IMR-90 (cell line): ENCODE measurements around the gene TSPYL1. TPM values are rescaled to one million over a fixed set of nuclear protein-coding genes. Genes with fewer than 3 reads are reported as not detected.

Source experiments
- ATAC-seq: fragments of 200-7000 bp; cut with Tn5 transposase; 2 replicates; pipeline ENCODE4 v1.9.1; 2020; ENCODE audit warnings: low read depth, mild to moderate bottlenecking, moderate library complexity
- BruUV-seq: library from RNA; stranded (reverse); fragments of 400-500 nt; replicated peaks from 2 replicates; lab custom pipeline; 2021; lab: Mats Ljungman, UMichigan
- CTCF ChIA-PET: fragments of 300-600 bp; formaldehyde crosslinking; extraction: SDS; loops from one replicate; lab custom pipeline; 2021; ENCODE audit warnings: antibody characterized with exemption; lab: Yijun Ruan, JAX
- POLR2A ChIA-PET: fragments of 300-600 bp; sonication (Branson Sonifier 250); formaldehyde crosslinking; loops from one replicate; lab custom pipeline; 2022; ENCODE audit warnings: antibody characterized with exemption; ENCODE audit not compliant: unreplicated experiment; lab: Charles Lee
- DNase-seq: peaks from one replicate; pipeline ENCODE4 v3.0.0; 2013
- H2AFZ ChIP-seq: replicated peaks from 2 replicates; pipeline ENCODE3; 2013; ENCODE audit warnings: low read length, mild to moderate bottlenecking; ENCODE audit not compliant: poor library complexity
- H2AK5ac ChIP-seq: 2 replicates; pipeline ENCODE4 v1.6.1; 2013; ENCODE audit warnings: low read depth, low read length, inconsistent platforms
- H2AK9ac ChIP-seq: replicated peaks from 2 replicates; pipeline ENCODE3; 2013; ENCODE audit warnings: mild to moderate bottlenecking, low read depth, low read length, moderate library complexity; ENCODE audit not compliant: poor library complexity
- H2BK120ac ChIP-seq: 2 replicates; pipeline ENCODE4 v1.6.1; 2013; ENCODE audit warnings: low read depth, low read length, inconsistent platforms
- H2BK15ac ChIP-seq: 3 replicates; pipeline ENCODE4 v1.6.1; 2013; ENCODE audit warnings: low read depth, low read length, inconsistent platforms
- H2BK20ac ChIP-seq: 2 replicates; pipeline ENCODE4 v1.6.1; 2013; ENCODE audit warnings: low read depth, mild to moderate bottlenecking, inconsistent platforms, low read length, moderate library complexity
- H2BK5ac ChIP-seq: 2 replicates; pipeline ENCODE4 v1.6.1; 2013; ENCODE audit warnings: mild to moderate bottlenecking, low read depth, low read length, inconsistent platforms; ENCODE audit not compliant: poor library complexity, severe bottlenecking
- H3K14ac ChIP-seq: replicated peaks from 2 replicates; pipeline ENCODE4 v1.6.1; 2013; ENCODE audit warnings: low read depth, low read length, inconsistent platforms
- H3K18ac ChIP-seq: 2 replicates; pipeline ENCODE4 v1.6.1; 2013; ENCODE audit warnings: low read depth, low read length, control low read depth
- H3K23ac ChIP-seq: 2 replicates; pipeline ENCODE4 v1.6.1; 2013; ENCODE audit warnings: low read depth, low read length, inconsistent platforms
- H3K27ac ChIP-seq: 2 replicates; pipeline ENCODE4 v1.5.1; 2013; ENCODE audit warnings: mild to moderate bottlenecking, control low read depth, low read length; ENCODE audit not compliant: insufficient read depth
- H3K27me3 ChIP-seq: 2 replicates; pipeline ENCODE4 v1.6.1; 2013; ENCODE audit warnings: low read length; ENCODE audit not compliant: control insufficient read depth, insufficient read depth
- H3K36me3 ChIP-seq: 2 replicates; pipeline ENCODE4 v1.6.1; 2013; ENCODE audit warnings: low read length, mixed read lengths; ENCODE audit not compliant: control insufficient read depth, insufficient read depth
- H3K4ac ChIP-seq: 2 replicates; pipeline ENCODE4 v1.6.1; 2013; ENCODE audit warnings: low read depth, low read length, inconsistent platforms
- H3K4me1 ChIP-seq: 2 replicates; pipeline ENCODE4 v1.6.1; 2013; ENCODE audit warnings: low read length, mixed read lengths; ENCODE audit not compliant: control insufficient read depth, insufficient read depth
- H3K4me2 ChIP-seq: 2 replicates; pipeline ENCODE4 v1.6.1; 2013; ENCODE audit warnings: low read depth, mild to moderate bottlenecking, control low read depth, low read length, moderate library complexity
- H3K4me3 ChIP-seq: 2 replicates; pipeline ENCODE4 v1.5.1; 2013; ENCODE audit warnings: low read depth, mild to moderate bottlenecking, control low read depth, low read length, moderate library complexity; ENCODE audit not compliant: insufficient read depth
- H3K56ac ChIP-seq: 2 replicates; pipeline ENCODE4 v1.6.1; 2013; ENCODE audit warnings: low read length, inconsistent platforms; ENCODE audit not compliant: insufficient read depth; ENCODE audit errors: extremely low read depth
- H3K79me1 ChIP-seq, 2 experiments: 2 replicates each; pipeline ENCODE4 v1.6.1; 2013; ENCODE audit warnings: low read length in 2 of 2, inconsistent platforms in 1 of 2, low read depth in 1 of 2
- H3K9ac ChIP-seq: 2 replicates; pipeline ENCODE4 v1.6.1; 2013; ENCODE audit warnings: low read depth, low read length, control low read depth
- H3K9me1 ChIP-seq: 2 replicates; pipeline ENCODE4 v1.6.1; 2013; ENCODE audit warnings: low read length, inconsistent platforms; ENCODE audit not compliant: insufficient read depth
- H3K9me3 ChIP-seq: 2 replicates; pipeline ENCODE4 v1.6.1; 2013; ENCODE audit warnings: low read length; ENCODE audit not compliant: control insufficient read depth, insufficient read depth
- H4K20me1 ChIP-seq: 2 replicates; pipeline ENCODE4 v1.6.1; 2013; ENCODE audit warnings: low read length, inconsistent platforms; ENCODE audit not compliant: insufficient read depth
- H4K5ac ChIP-seq: 2 replicates; pipeline ENCODE4 v1.6.1; 2013; ENCODE audit warnings: mild to moderate bottlenecking, low read depth, low read length, control low read depth
- H4K8ac ChIP-seq, 2 experiments: 2 replicates each; pipeline ENCODE4 v1.6.1; 2013; ENCODE audit warnings: low read depth in 2 of 2, low read length in 2 of 2, control low read depth in 1 of 2, inconsistent platforms in 1 of 2
- H4K91ac ChIP-seq: 2 replicates; pipeline ENCODE4 v1.6.1; 2013; ENCODE audit warnings: low read depth, low read length, inconsistent platforms; ENCODE audit not compliant: insufficient read depth
- MAFK ChIP-seq: IDR thresholded peaks from 2 replicates; pipeline ENCODE4 v1.6.1; 2012; ENCODE audit warnings: low read depth, low read length, improper control_type of control experiment
- SMC3 ChIP-seq: fragments of 150-350 bp; IDR thresholded peaks from 2 replicates; pipeline ENCODE4 v1.6.1; 2016; ENCODE audit warnings: low read depth, mild to moderate bottlenecking, antibody characterized with exemption, low read length, moderate library complexity
- WGBS, 2 experiments: methylation state at CpG; one replicate each; pipeline versions ENCODE4 v1.1.5 to v1.1.7; 2013; ENCODE audit warnings: missing lambda C conversion rate in 2 of 2; ENCODE audit not compliant: insufficient read length in 1 of 2; ENCODE audit errors: extremely low coverage in 2 of 2; 5-methylcytosine and 5-hydroxymethylcytosine counted together
- dilution Hi-C: fragments of 300-500 bp; cut with HindIII; formaldehyde crosslinking; loops from one replicate; pipeline ENCODE4 v1.14.3; 2018; ENCODE audit warnings: low sequenced_read_pairs; ENCODE audit not compliant: unreplicated experiment
- in situ Hi-C: fragments of 300-500 bp; cut with MboI; formaldehyde crosslinking; loops from 3 replicates; pipeline ENCODE4 v1.14.3; 2019; ENCODE audit warnings: low sequenced_read_pairs, inconsistent platforms, mixed read lengths
- intact Hi-C: fragments of 100-400 bp; cut with micrococcal nuclease; formaldehyde crosslinking; loops from 2 replicates; pipeline ENCODE4 v1.10.0; 2022
- polyA plus RNA-seq, 3 experiments: library from polyadenylated mRNA; depleted of rRNA; stranded (reverse); fragments of >200 nt; gene quantifications; 2 replicates each; pipeline ENCODE4 v1.2.3, GENCODE V29; 2012; ENCODE audit warnings: low replicate concordance in 1 of 3
- total RNA-seq: library from RNA; depleted of rRNA; stranded (reverse); fragments of >200 nt; gene quantifications from 2 replicates; pipeline ENCODE4 v1.2.3, GENCODE V29; 2012
- TF ChIP-seq, protein P1 (sequence below): conservative IDR thresholded peaks from 2 replicates; pipeline ENCODE4 v1.5.1; 2012; ENCODE audit warnings: mild to moderate bottlenecking, low read depth, low read length, improper control_type of control experiment

Gene TSPYL1
- total and polyA plus RNA-seq, 2 of the 4 experiments (the other 2 are of a cell fraction), result 32.4 to 111 TPM

DNA sequence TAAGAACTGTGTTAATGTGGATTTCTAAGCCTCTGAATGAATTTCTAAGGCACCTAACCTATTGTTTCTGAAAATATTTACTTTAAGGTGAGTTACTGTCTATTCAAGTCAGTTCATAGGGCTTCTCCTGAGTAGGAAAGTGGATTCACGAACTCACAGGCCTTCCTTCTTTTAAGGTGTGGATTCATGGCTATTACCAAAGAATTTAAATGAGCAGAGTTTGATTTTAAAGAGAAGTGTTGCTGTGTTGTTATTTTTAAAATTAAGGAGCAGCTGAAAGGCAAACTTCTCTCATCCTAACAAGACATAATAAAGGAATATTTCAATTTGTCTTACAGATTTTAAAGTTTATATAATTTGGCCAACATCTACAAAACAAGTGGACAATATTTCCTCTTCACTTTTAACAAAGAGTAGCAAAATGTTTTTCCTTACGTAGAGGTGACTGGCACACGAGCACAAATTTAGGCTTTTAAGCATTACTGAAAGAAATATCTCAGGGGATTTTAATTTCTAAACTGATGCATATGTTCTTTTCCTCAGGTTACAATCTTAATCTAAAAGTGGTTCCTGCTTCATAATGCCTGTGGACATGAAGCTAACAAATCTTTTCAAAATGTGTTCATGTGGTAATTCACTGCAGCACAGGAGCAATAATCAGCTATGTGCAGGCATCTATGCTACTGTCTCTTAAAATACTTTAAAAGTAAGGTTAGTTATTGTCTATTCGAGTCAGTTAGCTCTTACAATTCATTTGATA is 25.3 kb downstream of the TSPYL1 start:
- Histone ChIP-seq H2AK9ac (no peak overlapping the region), H3K27ac (peak overlapping the region; percentile 8; the same call in 1 of the 2 replicates), H4K20me1 (0 out of 2 replicates have a peak, but pooled peaks cover 3% of the 10 kb centered on the region), H3K79me1 (peaks cover 16 to 49% of the 10 kb centered on the region in 2 experiments; a peak in 3 of 4 replicates), H2BK120ac (peak overlapping the region; percentile 45; the same call in 1 of the 2 replicates), H2BK20ac (no peak overlapping the region), H2BK5ac (peak overlapping the region; percentile 91), H3K4me1 (peaks cover 22% of the 10 kb centered on the region), H3K4me3 (peak overlapping the region; percentile 90), H4K91ac (peak overlapping the region; percentile 59; the same call in 1 of the 2 replicates), H3K9me3 (no peaks in the 10 kb centered on the region), H3K36me3 (peaks cover 5% of the 10 kb centered on the region), H3K4ac (peak overlapping the region; percentile 55; the same call in 1 of the 2 replicates), H3K4me2 (peak overlapping the region; percentile 51), H3K9me1 (peaks cover 14% of the 10 kb centered on the region), H3K56ac (peak overlapping the region; percentile 69), H4K8ac (peak overlapping the region; percentile 14 to 90), H3K18ac (peak overlapping the region; percentile 6; the same call in 1 of the 2 replicates), H3K14ac (peak overlapping the region; percentile 95), H2BK15ac (0 out of 3 replicates have a peak overlapping the region, but pooled peaks have one; percentile 0), H3K27me3 (no peaks in the 10 kb centered on the region), H2AFZ (no peak overlapping the region), H3K9ac (peak overlapping the region; percentile 67), H3K23ac (peak overlapping the region; percentile 66; the same call in 1 of the 2 replicates), H2AK5ac (no peak overlapping the region), H4K5ac (peak overlapping the region; percentile 73)
- CTCF ChIA-PET, result interaction anchor here (2.0 to 2.9 kb wide), 2 partner anchors 13 to 37 kb away, joined by 9 to 12 read pairs; no protein-coding TSS in a partner anchor
- ATAC-seq, result no peak
- no CpG with 5 or more reads among the region's 4 CpGs for WGBS, 2 experiments
- BruUV-seq, result TSS peak; percentile 88
- in situ Hi-C loops (no loop called here), intact Hi-C loops (loop anchor here (1.0 to 5.0 kb wide), 2 partner anchors 37 to 187 kb away; no protein-coding TSS in a partner anchor), dilution Hi-C loops (no loop called here)
- TF ChIP-seq SMC3 (no peak), MAFK (no peak)
- TF ChIP-seq, protein P1, sequence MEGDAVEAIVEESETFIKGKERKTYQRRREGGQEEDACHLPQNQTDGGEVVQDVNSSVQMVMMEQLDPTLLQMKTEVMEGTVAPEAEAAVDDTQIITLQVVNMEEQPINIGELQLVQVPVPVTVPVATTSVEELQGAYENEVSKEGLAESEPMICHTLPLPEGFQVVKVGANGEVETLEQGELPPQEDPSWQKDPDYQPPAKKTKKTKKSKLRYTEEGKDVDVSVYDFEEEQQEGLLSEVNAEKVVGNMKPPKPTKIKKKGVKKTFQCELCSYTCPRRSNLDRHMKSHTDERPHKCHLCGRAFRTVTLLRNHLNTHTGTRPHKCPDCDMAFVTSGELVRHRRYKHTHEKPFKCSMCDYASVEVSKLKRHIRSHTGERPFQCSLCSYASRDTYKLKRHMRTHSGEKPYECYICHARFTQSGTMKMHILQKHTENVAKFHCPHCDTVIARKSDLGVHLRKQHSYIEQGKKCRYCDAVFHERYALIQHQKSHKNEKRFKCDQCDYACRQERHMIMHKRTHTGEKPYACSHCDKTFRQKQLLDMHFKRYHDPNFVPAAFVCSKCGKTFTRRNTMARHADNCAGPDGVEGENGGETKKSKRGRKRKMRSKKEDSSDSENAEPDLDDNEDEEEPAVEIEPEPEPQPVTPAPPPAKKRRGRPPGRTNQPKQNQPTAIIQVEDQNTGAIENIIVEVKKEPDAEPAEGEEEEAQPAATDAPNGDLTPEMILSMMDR, result no peak
- DNase-seq, result no peak
- POLR2A ChIA-PET, result no interaction called here
